T-helper 2 cell (primary cell): ENCODE results near the gene GSTO2.
A peak's percentile ranks its signal among the peaks of the same experiment; 100 is the strongest.

ENCODE experiments used
- DNase-seq, 5 experiments: peaks; one replicate each; pipeline versions ENCODE4 v3.0.0 to v3.0.0-alpha.2; 2012 to 2022

The GSTO2 gene

DNA sequence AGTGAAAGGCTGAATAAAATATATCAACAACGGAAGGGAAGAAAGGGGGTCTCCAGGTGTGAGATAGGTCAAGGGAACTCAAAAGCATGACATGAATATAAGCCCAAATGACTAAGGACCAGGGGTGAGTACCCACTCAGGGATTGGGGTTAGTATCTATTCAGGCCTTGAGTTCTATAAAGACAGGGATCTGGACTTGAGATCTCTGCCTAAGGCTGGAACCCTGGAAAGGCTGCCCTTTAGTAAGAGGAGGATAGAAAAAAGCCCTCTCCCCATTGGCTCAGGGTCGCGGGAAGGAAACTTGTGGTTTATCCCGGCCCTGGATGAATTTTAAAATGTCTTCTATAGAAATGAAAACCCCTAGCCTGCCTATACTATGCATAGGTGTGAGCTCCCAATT is 71.7 kb downstream of the GSTO2 start:
- no peak for DNase-seq

DNA sequence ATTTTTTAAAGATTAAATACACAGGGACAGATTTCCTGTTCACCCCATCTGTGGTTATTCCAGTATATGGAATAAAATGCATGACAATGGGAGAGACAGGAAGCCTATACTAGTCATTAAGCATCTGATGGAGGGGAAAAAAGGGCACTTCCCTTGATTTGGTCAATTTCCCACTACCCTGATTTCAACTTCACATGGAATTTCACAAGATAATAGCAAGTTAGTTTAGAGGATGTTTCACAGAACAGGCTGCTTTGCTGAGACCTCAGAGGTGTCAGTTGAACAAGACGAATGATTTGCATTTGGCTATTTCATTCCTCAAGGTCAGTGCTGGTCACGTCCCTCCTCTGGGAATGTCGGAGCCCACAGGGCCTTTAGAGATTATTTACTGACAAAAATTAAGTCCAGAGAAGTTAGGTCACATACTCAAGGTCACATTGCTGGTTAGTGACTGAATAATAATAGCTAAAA is 74.0 kb downstream of the GSTO2 start:
- DNase-seq: no peak

DNA sequence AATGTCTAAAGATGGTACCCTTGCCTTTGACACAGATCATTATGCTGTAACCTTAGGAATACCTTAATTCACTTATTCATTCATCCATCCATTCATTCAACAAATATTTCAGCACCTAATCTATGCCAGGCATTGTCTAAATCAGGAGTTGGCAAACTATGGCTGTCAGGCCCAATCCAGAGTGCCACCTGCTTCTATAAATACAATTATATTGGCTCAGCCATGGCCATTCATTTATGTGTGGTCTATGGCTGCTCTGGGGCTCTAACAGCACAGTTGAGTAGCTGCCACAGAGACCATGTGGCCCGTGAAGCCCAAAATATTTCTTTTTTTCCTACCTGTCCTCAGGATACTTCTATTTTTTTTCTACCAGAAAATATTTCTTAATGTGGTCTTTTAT is 75.2 kb downstream of the GSTO2 start:
- no peak for DNase-seq

DNA sequence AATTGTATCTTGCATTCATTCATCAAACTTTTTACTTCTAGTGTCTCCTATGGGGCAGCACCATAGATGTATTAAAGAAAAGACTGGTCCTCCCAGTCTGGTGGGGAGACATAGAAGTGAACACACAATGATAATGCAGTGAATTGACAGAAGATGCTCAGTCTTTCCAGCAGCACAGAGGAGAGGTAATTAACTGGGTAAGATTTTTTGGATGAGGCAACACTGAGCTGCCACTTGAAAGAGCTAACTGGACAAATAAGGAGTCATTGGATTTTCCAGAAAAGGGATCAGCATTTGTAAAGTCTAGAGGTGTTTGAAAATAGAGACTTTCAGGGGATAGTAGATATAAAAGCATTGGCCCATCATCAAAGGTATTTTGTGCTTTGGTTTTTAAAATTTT is 76.5 kb downstream of the GSTO2 start:
- DNase-seq: no peak

DNA sequence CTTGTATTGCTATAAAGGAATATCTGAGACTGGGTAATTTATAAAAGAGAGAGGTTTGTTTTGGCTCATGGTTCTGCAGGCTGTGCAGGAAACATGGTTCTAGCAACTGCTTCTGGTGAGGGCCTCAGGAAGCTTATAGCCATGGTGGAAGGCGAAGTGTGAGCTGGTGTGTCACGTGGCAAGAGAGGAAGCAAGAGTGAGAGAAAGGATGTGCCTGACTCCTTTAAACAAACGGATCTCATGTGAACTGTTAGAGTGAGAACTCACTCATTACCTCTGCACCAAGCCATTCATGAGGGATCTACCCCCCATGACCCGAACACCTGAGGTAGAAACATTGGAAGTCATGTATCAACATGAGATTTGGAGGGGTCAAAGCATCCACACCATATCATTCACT is 77.0 kb downstream of the GSTO2 start:
- peak in 1 of 5 experiments; percentile 67 for DNase-seq

DNA sequence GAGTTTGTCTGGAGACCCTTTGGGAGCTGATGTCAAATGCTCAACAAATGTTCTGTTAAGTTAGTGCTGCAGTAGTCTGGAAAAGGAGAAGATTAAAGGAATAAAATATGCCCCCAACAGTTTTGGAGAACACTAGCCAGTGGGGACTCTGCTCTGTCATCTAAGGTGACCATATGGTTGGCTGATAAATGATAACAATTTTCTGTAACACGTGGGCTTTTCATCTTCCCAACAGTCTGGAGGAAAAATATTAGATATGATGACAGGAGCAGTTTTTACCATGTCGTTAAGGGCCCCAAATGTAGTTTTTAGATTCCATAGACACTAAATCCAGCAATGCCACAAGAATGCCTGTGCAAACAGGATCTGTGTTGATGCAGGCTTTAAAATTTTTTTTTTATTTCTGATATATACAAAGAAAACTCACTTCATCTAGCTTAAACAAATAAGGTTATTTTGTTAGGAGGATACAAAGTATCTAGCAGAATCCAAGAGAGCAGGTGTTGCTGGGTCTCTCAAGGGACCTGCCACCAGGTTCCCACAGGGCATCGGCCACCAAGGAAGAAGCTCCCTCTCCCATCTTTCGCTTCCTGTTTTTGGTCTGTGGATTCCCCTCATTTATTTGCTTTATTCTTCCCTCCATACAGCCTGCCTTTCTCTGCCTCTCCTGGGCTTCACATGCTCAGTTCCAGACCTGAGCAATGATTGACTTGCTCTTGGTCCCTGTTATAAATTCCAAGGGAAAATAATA is 78.5 kb downstream of the GSTO2 start:
- no peak for DNase-seq

DNA sequence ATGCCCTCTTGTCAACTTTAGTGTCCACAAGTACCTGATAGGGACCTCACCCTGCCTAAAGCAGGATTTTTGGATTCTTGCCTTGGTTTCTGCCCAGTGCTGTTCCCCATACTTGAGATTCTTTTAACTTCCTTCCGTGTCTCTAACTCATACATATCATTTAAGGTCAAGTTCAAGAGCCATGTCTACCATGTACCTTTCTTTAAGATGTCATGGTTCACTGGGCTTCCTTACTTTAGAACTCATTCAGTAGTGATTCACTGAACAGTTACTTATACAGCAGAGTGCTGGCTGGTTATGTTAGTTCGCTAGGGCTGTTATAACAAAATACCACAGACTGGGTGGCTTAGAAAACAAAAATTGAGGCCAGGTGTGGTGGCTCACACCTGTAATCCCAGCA is 79.6 kb downstream of the GSTO2 start:
- DNase-seq: no peak

DNA sequence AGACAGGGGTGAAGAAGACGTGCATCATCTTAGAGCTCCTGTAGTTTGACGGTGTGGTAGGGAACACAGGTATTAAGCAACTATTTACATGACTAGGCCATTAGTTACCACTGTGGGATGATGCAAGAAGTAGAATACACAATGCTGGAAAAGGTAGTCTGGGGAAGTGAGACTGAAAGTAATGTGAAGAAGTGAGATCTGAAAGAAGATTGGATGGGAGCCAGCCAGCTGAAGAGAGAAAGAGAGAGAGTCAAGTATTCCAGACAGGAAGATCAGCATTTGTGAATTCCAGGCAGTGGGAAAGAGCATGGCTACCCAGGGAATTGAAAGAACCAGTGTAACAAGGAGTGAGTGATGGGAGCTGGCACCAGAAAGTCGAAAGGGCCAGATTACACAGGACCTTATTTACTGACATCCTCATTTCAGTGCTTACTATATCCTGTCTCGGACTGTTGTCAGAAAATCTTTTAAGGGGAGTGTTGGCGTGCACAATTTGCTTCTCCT is 80.7 kb downstream of the GSTO2 start:
- no peak for DNase-seq

DNA sequence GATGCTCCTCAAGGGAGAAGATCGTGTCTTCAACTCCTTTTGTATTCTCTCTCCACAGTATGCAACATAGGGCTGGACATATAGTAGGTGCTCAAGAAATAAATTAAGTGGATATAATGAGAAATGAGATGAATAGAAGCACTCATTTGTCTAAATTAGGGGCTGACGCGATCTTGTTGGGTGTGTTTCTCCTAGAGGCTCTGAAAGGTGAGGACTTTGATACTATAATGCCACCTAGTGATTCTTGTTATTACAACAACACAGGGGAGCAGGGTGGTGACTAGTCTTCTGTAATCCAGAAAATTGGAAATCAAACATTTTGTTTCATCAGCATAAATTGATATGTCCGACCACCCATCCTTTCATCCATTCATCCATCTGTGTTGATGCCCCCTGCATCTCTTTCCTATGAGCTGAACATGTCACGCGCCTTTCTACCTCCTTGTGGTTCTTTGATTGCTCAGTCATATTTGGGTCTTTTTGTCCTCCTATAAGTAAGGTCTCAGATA is 81.2 kb downstream of the GSTO2 start:
- peak in 2 of 5 experiments; percentile 51 to 75 for DNase-seq

DNA sequence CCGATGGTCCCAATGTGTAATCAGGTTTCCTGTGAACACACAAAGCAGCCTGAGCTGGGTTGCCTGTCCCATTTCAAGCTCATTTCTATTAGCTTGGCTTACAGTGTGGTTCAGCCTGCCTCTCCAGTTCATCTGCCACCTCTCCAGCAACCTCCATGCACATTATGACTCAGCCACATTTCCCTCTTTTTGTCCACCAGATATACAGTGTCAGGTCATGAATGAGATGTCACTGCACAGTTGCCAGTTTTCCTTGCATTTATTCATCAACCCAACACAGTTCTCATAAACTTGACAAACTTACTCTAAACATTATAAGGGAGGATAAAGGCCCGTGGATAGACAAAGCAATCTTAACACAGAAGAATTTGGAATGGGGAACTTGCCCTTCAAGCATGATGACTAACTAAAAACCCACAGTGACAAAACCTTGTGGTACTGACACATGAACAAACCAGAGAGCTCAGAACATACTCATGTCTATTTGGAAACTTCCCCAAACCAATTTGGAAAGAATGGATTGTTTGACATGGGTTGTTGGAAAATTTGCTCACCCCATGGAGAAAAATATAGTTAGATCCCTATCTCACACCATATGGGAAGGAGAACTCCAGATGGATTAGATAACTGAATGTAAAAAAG is 82.2 kb downstream of the GSTO2 start:
- DNase-seq: peak in 1 of 5 experiments; percentile 36

DNA sequence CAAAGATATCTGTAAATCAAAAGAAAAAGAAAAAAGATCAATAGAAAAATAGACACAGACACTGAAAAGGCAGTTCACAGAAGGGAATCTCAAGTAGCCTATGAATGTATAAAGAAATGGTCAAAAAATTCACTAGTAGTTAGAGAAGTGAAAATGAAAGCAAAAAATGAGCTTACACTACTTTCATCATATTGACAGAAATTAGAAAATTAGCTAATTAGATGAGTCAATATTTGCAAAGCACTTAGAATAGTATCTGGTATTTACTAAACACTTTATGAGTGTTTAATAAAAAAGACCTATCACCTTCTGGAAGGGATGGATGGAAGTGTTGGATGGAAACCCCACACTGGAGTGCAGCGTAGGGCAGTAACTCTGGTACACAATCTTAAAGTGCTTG is 82.9 kb downstream of the GSTO2 start:
- no peak for DNase-seq

DNA sequence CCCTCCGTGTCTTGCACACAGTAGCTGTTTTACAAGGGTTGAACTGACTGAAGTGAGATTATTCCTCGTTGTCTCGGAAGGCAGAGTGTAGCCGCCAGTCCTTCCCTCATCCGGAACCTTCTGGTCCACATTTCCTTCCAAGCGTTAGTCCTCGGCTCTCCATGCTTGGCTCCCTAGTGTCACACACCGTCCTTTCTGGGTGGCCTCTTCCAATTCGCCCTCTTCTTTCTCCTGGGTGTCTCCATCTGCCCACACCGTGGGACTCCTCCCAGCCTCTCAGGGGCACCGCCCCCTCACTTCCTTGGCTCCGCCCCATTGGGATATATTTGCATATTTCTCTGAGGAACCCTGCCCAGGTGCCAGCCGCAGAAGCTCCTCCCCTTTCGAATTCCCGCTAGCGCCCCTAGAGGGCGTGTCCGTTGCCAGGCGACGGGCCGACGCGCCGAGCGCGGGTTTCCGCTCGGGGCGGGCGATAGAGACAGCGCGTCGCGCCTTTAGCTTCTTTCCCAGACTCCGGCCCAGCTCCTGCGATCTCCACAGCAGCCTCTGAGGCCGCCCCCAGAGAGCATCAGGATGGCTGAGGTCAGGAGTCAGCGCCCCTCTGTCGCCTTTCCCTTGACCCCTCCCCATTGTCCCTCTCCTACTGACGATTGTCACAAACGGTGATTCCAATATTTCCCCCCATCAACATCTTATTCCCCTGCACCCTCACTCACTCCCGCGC is 84.5 kb downstream of the GSTO2 start, which contains the start of gene CFAP58:
Gene CFAP58, plus strand, starts transcription at position 509 of the 724 bp plus-strand sequence. Its CDS starts 65 bp downstream, at position 574.
- DNase-seq: peak; percentile 78 to 90 (median 87)
